Testis (tissue), 2 donors: Measurements from ENCODE around the gene VCAM1.

Experiments used
- POLR2A ChIP-seq: fragments of 450-650 bp; IDR thresholded peaks from one replicate; pipeline ENCODE4 v1.6.1; 2017; ENCODE audit warnings: antibody characterized with exemption, mild to moderate bottlenecking, moderate library complexity
- TF ChIP-seq, protein P1 (sequence below), 3 experiments: fragments of 450-650 bp in 2 of 3; fragments of 200-600 bp in 1 of 3; sonication (generic) in 1 of 3; IDR thresholded peaks; one replicate each; pipeline ENCODE4 v1.5.1; 2016 to 2019; ENCODE audit warnings: antibody characterized with exemption in 3 of 3, mild to moderate bottlenecking in 2 of 3, moderate library complexity in 1 of 3

DNA sequence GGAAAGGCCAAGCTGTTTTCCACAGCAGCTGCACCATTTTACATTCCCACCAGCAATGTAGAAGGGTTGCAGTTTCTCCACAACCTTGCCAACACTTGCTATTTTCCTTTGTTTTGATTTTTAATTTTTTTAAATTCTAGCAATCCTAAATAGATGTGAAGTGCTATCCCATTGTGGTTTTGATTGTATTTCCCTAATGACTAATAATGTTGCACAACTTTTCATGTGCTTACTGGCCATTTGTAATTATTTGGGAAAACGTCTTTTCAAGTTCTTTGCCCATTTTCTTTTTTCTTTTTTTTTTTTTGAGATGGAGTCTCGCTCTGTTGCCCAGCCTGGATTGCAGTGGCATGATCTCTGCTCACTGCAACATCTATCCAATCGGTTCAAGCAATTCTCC lies 53.9 kb downstream of the VCAM1 start:
- TF ChIP-seq, protein P1, sequence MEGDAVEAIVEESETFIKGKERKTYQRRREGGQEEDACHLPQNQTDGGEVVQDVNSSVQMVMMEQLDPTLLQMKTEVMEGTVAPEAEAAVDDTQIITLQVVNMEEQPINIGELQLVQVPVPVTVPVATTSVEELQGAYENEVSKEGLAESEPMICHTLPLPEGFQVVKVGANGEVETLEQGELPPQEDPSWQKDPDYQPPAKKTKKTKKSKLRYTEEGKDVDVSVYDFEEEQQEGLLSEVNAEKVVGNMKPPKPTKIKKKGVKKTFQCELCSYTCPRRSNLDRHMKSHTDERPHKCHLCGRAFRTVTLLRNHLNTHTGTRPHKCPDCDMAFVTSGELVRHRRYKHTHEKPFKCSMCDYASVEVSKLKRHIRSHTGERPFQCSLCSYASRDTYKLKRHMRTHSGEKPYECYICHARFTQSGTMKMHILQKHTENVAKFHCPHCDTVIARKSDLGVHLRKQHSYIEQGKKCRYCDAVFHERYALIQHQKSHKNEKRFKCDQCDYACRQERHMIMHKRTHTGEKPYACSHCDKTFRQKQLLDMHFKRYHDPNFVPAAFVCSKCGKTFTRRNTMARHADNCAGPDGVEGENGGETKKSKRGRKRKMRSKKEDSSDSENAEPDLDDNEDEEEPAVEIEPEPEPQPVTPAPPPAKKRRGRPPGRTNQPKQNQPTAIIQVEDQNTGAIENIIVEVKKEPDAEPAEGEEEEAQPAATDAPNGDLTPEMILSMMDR (IDR thresholded peaks at IDR 0.05): no peak
- TF ChIP-seq POLR2A: no peak
